SK-N-SH (cell line): ENCODE data around the gene IARS2.

ENCODE experiments used
- CHD2 ChIP-seq: fragments of 150-350 bp; IDR thresholded peaks from 2 replicates; pipeline ENCODE4 v1.6.1; 2018; ENCODE audit warnings: low read length; ENCODE audit not compliant: partially characterized antibody
- CTCF ChIP-seq: fragments of 200-600 bp; sonication (generic); IDR thresholded peaks from 2 replicates; pipeline ENCODE4 v1.6.1; 2017; ENCODE audit warnings: antibody characterized with exemption, mild to moderate bottlenecking, moderate library complexity
- EP300 ChIP-seq, 2 experiments: IDR thresholded peaks; 2 replicates each; pipeline versions ENCODE4 v1.4.0 to v1.6.1; 2012; ENCODE audit warnings: borderline replicate concordance in 1 of 2, low read depth in 1 of 2, low read length in 1 of 2
- POLR2AphosphoS5 ChIP-seq: IDR thresholded peaks from 2 replicates; pipeline ENCODE4 v1.6.1; 2012; ENCODE audit warnings: low read depth, low read length
- RFX5 ChIP-seq: IDR thresholded peaks from 2 replicates; pipeline ENCODE4 v1.6.1; 2012; ENCODE audit warnings: mild to moderate bottlenecking, improper control_type of control experiment, low read length
- USF2 ChIP-seq: fragments of 150-350 bp; IDR thresholded peaks from 2 replicates; pipeline ENCODE4 v1.6.1; 2017; ENCODE audit warnings: antibody characterized with exemption, low read length, low read depth, borderline replicate concordance
- TF ChIP-seq, protein P1 (sequence below): IDR thresholded peaks from 2 replicates; pipeline ENCODE4 v1.4.0; 2012; ENCODE audit warnings: low read depth, borderline replicate concordance

GRCh38 chr1:220044678-220045355, 49.1 kb upstream of the IARS2 start:
- no peak for TF ChIP-seq CHD2
- TF ChIP-seq CTCF: no peak
- no peak for TF ChIP-seq EP300 (IDR thresholded peaks at IDR 0.05; ENCODE audit: borderline replicate concordance in 1 of 2, low read depth in 1 of 2, low read length in 1 of 2)
- TF ChIP-seq, protein P1, sequence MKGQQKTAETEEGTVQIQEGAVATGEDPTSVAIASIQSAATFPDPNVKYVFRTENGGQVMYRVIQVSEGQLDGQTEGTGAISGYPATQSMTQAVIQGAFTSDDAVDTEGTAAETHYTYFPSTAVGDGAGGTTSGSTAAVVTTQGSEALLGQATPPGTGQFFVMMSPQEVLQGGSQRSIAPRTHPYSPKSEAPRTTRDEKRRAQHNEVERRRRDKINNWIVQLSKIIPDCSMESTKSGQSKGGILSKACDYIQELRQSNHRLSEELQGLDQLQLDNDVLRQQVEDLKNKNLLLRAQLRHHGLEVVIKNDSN: no peak
- no peak for TF ChIP-seq USF2
- no peak for TF ChIP-seq RFX5
- no peak for TF ChIP-seq POLR2AphosphoS5
